HL-60 (cell line): Measurements from ENCODE around the gene PDK2.

ENCODE experiments used
- GABPA ChIP-seq: IDR thresholded peaks from 2 replicates; pipeline ENCODE4 v1.6.1; 2012; ENCODE audit warnings: low read depth
- POLR2AphosphoS5 ChIP-seq: IDR thresholded peaks from 2 replicates; pipeline ENCODE4 v1.6.1; 2012; ENCODE audit warnings: low read depth
- TF ChIP-seq, protein P1 (sequence below): IDR thresholded peaks from one replicate; pipeline ENCODE4 v1.5.1; 2011; ENCODE audit warnings: low read length, control low read depth, inconsistent platforms; ENCODE audit not compliant: insufficient read depth
- TF ChIP-seq, protein P2 (sequence below): IDR thresholded peaks from 2 replicates; pipeline ENCODE4 v1.6.1; 2012; ENCODE audit warnings: low read depth; ENCODE audit not compliant: insufficient replicate concordance

DNA sequence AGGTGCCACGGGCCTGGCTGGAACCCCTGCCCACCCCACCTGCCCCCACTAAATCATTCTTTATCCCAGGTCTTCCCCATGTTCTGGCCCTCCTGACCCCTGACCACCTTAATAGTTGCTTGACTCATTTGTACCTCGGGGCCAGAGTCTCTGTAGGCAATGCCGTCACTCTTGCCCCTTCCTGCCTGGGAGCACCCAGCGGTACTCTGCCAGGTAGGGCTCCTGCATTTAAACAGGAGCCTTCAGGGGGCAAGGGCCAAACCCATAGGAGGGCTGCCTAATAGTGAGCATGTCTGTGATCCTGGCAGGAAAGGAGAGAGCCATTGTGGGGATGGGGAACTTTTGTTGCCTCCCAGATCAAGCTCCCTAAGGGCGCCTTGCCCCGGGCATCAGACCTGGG lies 48.1 kb upstream of the PDK2 start:
- TF ChIP-seq, protein P1, sequence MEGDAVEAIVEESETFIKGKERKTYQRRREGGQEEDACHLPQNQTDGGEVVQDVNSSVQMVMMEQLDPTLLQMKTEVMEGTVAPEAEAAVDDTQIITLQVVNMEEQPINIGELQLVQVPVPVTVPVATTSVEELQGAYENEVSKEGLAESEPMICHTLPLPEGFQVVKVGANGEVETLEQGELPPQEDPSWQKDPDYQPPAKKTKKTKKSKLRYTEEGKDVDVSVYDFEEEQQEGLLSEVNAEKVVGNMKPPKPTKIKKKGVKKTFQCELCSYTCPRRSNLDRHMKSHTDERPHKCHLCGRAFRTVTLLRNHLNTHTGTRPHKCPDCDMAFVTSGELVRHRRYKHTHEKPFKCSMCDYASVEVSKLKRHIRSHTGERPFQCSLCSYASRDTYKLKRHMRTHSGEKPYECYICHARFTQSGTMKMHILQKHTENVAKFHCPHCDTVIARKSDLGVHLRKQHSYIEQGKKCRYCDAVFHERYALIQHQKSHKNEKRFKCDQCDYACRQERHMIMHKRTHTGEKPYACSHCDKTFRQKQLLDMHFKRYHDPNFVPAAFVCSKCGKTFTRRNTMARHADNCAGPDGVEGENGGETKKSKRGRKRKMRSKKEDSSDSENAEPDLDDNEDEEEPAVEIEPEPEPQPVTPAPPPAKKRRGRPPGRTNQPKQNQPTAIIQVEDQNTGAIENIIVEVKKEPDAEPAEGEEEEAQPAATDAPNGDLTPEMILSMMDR = no peak
- TF ChIP-seq GABPA = no peak
- TF ChIP-seq, protein P2, sequence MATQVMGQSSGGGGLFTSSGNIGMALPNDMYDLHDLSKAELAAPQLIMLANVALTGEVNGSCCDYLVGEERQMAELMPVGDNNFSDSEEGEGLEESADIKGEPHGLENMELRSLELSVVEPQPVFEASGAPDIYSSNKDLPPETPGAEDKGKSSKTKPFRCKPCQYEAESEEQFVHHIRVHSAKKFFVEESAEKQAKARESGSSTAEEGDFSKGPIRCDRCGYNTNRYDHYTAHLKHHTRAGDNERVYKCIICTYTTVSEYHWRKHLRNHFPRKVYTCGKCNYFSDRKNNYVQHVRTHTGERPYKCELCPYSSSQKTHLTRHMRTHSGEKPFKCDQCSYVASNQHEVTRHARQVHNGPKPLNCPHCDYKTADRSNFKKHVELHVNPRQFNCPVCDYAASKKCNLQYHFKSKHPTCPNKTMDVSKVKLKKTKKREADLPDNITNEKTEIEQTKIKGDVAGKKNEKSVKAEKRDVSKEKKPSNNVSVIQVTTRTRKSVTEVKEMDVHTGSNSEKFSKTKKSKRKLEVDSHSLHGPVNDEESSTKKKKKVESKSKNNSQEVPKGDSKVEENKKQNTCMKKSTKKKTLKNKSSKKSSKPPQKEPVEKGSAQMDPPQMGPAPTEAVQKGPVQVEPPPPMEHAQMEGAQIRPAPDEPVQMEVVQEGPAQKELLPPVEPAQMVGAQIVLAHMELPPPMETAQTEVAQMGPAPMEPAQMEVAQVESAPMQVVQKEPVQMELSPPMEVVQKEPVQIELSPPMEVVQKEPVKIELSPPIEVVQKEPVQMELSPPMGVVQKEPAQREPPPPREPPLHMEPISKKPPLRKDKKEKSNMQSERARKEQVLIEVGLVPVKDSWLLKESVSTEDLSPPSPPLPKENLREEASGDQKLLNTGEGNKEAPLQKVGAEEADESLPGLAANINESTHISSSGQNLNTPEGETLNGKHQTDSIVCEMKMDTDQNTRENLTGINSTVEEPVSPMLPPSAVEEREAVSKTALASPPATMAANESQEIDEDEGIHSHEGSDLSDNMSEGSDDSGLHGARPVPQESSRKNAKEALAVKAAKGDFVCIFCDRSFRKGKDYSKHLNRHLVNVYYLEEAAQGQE = no peak
- TF ChIP-seq POLR2AphosphoS5 = no peak
